ENCODE data around the gene SRGAP2B. TPM values are rescaled to one million over a fixed set of nuclear protein-coding genes. Genes with fewer than 3 reads are reported as not detected.
"Not testable (repeated sequence)": the region's sequence is repeated elsewhere in the genome, so short reads cannot be mapped to it uniquely, and the experiment has no call there.

The SRGAP2B gene
- total and polyA plus RNA-seq, 2 experiments from 2014 or later, result 8.9 to 20.1 TPM

- not testable (repeated sequence) for H3K36me3 ChIP-seq; H3K4me3 ChIP-seq; H3K27ac ChIP-seq; DNase-seq (ENCODE audit: low read depth in 1 of 2, low spot score in 1 of 2); H3K9me3 ChIP-seq (ENCODE audit: low read depth); H3K4me1 ChIP-seq (ENCODE audit: low read depth); H3K27me3 ChIP-seq
Measured at GRCh38 chr1:144918027-144918603, 177.0 kb downstream of the SRGAP2B start.

GRCh38 chr1:144917154-144918026 lies 177.7 kb downstream of the SRGAP2B start:
- DNase-seq (ENCODE audit: low read depth in 1 of 2, low spot score in 1 of 2); H3K27ac ChIP-seq; H3K36me3 ChIP-seq; H3K4me3 ChIP-seq; H3K27me3 ChIP-seq; H3K9me3 ChIP-seq (ENCODE audit: low read depth); H3K4me1 ChIP-seq (ENCODE audit: low read depth): not testable (repeated sequence)

GRCh38 chr1:144913977-144914734 lies 181.0 kb downstream of the SRGAP2B start:
- H3K9me3 ChIP-seq (ENCODE audit: low read depth); H3K4me3 ChIP-seq; H3K4me1 ChIP-seq (ENCODE audit: low read depth); H3K27me3 ChIP-seq; DNase-seq (ENCODE audit: low read depth in 1 of 2, low spot score in 1 of 2); H3K36me3 ChIP-seq; H3K27ac ChIP-seq: not testable (repeated sequence)

GRCh38 chr1:144913458-144913857 lies 181.7 kb downstream of the SRGAP2B start:
- H3K27ac ChIP-seq; H3K36me3 ChIP-seq; H3K9me3 ChIP-seq (ENCODE audit: low read depth); H3K27me3 ChIP-seq; H3K4me3 ChIP-seq; DNase-seq (ENCODE audit: low read depth in 1 of 2, low spot score in 1 of 2); H3K4me1 ChIP-seq (ENCODE audit: low read depth): not testable (repeated sequence)

- H3K27me3 ChIP-seq; DNase-seq (ENCODE audit: low read depth in 1 of 2, low spot score in 1 of 2); H3K36me3 ChIP-seq; H3K4me3 ChIP-seq; H3K9me3 ChIP-seq (ENCODE audit: low read depth); H3K27ac ChIP-seq; H3K4me1 ChIP-seq (ENCODE audit: low read depth): not testable (repeated sequence)
Measured at GRCh38 chr1:144910729-144911128, 184.4 kb downstream of the SRGAP2B start.

- H3K4me1 ChIP-seq (ENCODE audit: low read depth); H3K27me3 ChIP-seq; H3K9me3 ChIP-seq (ENCODE audit: low read depth); H3K4me3 ChIP-seq; H3K36me3 ChIP-seq; H3K27ac ChIP-seq; DNase-seq (ENCODE audit: low read depth in 1 of 2, low spot score in 1 of 2): not testable (repeated sequence)
Measured at GRCh38 chr1:144900841-144901240, 194.3 kb downstream of the SRGAP2B start.

- H3K36me3 ChIP-seq; H3K4me1 ChIP-seq (ENCODE audit: low read depth); DNase-seq (ENCODE audit: low read depth in 1 of 2, low spot score in 1 of 2): not testable (repeated sequence)
Measured at GRCh38 chr1:144894454-144895201, 200.5 kb downstream of the SRGAP2B start.

GRCh38 chr1:144893710-144894438 lies 201.3 kb downstream of the SRGAP2B start:
- not testable (repeated sequence) for H3K4me1 ChIP-seq (ENCODE audit: low read depth); H3K36me3 ChIP-seq; H3K9me3 ChIP-seq (ENCODE audit: low read depth); H3K4me3 ChIP-seq; H3K27ac ChIP-seq; H3K27me3 ChIP-seq; DNase-seq (ENCODE audit: low read depth in 1 of 2, low spot score in 1 of 2)

More at GRCh38 chr1:144894454-144895201, 200.5 kb downstream of the SRGAP2B start:
- not testable (repeated sequence) for H3K9me3 ChIP-seq (ENCODE audit: low read depth); H3K27me3 ChIP-seq; H3K27ac ChIP-seq; H3K4me3 ChIP-seq

GRCh38 chr1:144893062-144893461 lies 202.1 kb downstream of the SRGAP2B start:
- H3K36me3 ChIP-seq; H3K4me3 ChIP-seq; H3K4me1 ChIP-seq (ENCODE audit: low read depth); H3K9me3 ChIP-seq (ENCODE audit: low read depth); H3K27me3 ChIP-seq; DNase-seq (ENCODE audit: low read depth in 1 of 2, low spot score in 1 of 2); H3K27ac ChIP-seq: not testable (repeated sequence)

- not testable (repeated sequence) for H3K9me3 ChIP-seq (ENCODE audit: low read depth); H3K4me3 ChIP-seq; H3K36me3 ChIP-seq; H3K27ac ChIP-seq; DNase-seq (ENCODE audit: low read depth in 1 of 2, low spot score in 1 of 2); H3K4me1 ChIP-seq (ENCODE audit: low read depth); H3K27me3 ChIP-seq
Measured at GRCh38 chr1:144889450-144890115, 205.5 kb downstream of the SRGAP2B start.

- H3K9me3 ChIP-seq (ENCODE audit: low read depth); H3K27me3 ChIP-seq; H3K27ac ChIP-seq; H3K36me3 ChIP-seq; H3K4me1 ChIP-seq (ENCODE audit: low read depth): not testable (repeated sequence)
- H3K4me3 ChIP-seq, result peak overlapping the region; percentile 63
- peak; percentile 21 to 27 for DNase-seq (ENCODE audit: low read depth in 1 of 2, low spot score in 1 of 2)
Measured at GRCh38 chr1:144883022-144883421, 212.1 kb downstream of the SRGAP2B start.

- H3K9me3 ChIP-seq (ENCODE audit: low read depth); H3K27ac ChIP-seq; H3K36me3 ChIP-seq; H3K4me1 ChIP-seq (ENCODE audit: low read depth); H3K27me3 ChIP-seq; DNase-seq (ENCODE audit: low read depth in 1 of 2, low spot score in 1 of 2); H3K4me3 ChIP-seq: not testable (repeated sequence)
Measured at GRCh38 chr1:144882343-144882742, 212.8 kb downstream of the SRGAP2B start.
